K562 (cell line): Measurements from ENCODE around the gene TP53BP1. TPM values are rescaled to one million over a fixed set of nuclear protein-coding genes. Genes with fewer than 3 reads are reported as not detected.

Source experiments
- ATAC-seq: fragments of 200-7000 bp; cut with Tn5 transposase; 3 replicates; pipeline ENCODE4 v1.9.1; 2020; ENCODE audit warnings: moderate library complexity
- BruUV-seq: library from RNA; stranded (reverse); fragments of 400-500 nt; replicated peaks from 2 replicates; lab custom pipeline; 2021; lab: Mats Ljungman, UMichigan
- CTCF ChIA-PET: fragments of 300-600 bp; formaldehyde crosslinking; extraction: SDS; loops from one replicate; lab custom pipeline; 2021; ENCODE audit warnings: low intra/inter-chr PET ratio; lab: Yijun Ruan, JAX
- POLR2A ChIA-PET: fragments of 300-600, 350-650 bp; sonication (Branson Sonifier 250); formaldehyde crosslinking; extraction: SDS; loops from one replicate; lab custom pipeline; 2021; ENCODE audit warnings: antibody characterized with exemption, inconsistent platforms; lab: Yijun Ruan, JAX
- DNase-seq, 4 experiments: peaks; one replicate each; pipeline versions ENCODE4 v3.0.0 to v3.0.0-alpha.2; 2011 to 2018; ENCODE audit warnings: low spot score in 3 of 4, mixed read lengths in 3 of 4; ENCODE audit errors: extremely low read depth in 1 of 4
- FAIRE-seq: peaks from 2 replicates; lab custom pipeline; 2011; peaks lifted over from hg19 to GRCh38; lab: Jason Lieb, UNC
- H2AFZ ChIP-seq: 2 replicates; pipeline ENCODE4 v1.6.0; 2011; ENCODE audit warnings: low read depth, low read length, control low read depth, inconsistent platforms
- H3K27ac ChIP-seq: fragments of 200-600 bp; 3 replicates; pipeline ENCODE4 v1.8.0; 2011; ENCODE audit warnings: low read depth, mild to moderate bottlenecking, control low read depth, inconsistent platforms, low read length, moderate library complexity, mixed read lengths; ENCODE audit errors: extremely low read depth
- H3K27me3 ChIP-seq, 2 experiments: fragments of 300-600 bp in 1 of 2; 2 replicates in 1 of 2; 3 replicates in 1 of 2; pipeline versions ENCODE4 v1.6.0 to v1.8.0; 2011; ENCODE audit warnings: inconsistent platforms in 2 of 2, low read length in 2 of 2, mild to moderate bottlenecking in 1 of 2, mixed read lengths in 1 of 2, moderate library complexity in 1 of 2; ENCODE audit not compliant: control insufficient read depth in 2 of 2, insufficient read depth in 2 of 2
- H3K36me3 ChIP-seq: fragments of 300-600 bp; 3 replicates; pipeline ENCODE4 v1.8.0; 2011; ENCODE audit warnings: mild to moderate bottlenecking, low read length, inconsistent platforms; ENCODE audit not compliant: control insufficient read depth, insufficient read depth
- H3K4me1 ChIP-seq, 2 experiments: fragments of 200-600 bp in 1 of 2; replicated peaks in 1 of 2; 2 replicates in 1 of 2; 3 replicates in 1 of 2; pipeline versions ENCODE4 v1.5.1 to v1.8.0; 2011; ENCODE audit warnings: inconsistent platforms in 2 of 2, low read length in 2 of 2, mild to moderate bottlenecking in 1 of 2, mixed read lengths in 1 of 2, moderate library complexity in 1 of 2; ENCODE audit not compliant: control insufficient read depth in 2 of 2, insufficient read depth in 2 of 2
- H3K4me2 ChIP-seq: 2 replicates; pipeline ENCODE4 v1.6.1; 2011; ENCODE audit warnings: low read length, control low read depth, inconsistent platforms, mixed read lengths; ENCODE audit not compliant: insufficient read depth
- H3K4me3 ChIP-seq: fragments of 200-600 bp; sonication (generic), shearing (Covaris generic); 2 replicates; pipeline ENCODE4 v1.5.1; 2016; ENCODE audit warnings: control low read depth, inconsistent platforms
- H3K79me2 ChIP-seq: fragments of 200-600 bp; 3 replicates; pipeline ENCODE4 v1.8.0; 2011; ENCODE audit warnings: low read length, inconsistent platforms; ENCODE audit not compliant: control insufficient read depth, insufficient read depth
- H3K9ac ChIP-seq, 2 experiments: 2 replicates each; pipeline versions ENCODE4 v1.6.0 to v1.6.1; 2011; ENCODE audit warnings: low read depth in 2 of 2, low read length in 2 of 2, control low read depth in 1 of 2, inconsistent platforms in 1 of 2, mild to moderate bottlenecking in 1 of 2, mixed read lengths in 1 of 2; ENCODE audit not compliant: insufficient read depth in 1 of 2
- H3K9me1 ChIP-seq: one replicate; pipeline ENCODE4 v1.6.0; 2011; ENCODE audit warnings: inconsistent platforms, mild to moderate bottlenecking, low read length, moderate library complexity; ENCODE audit not compliant: control insufficient read depth, insufficient read depth
- H3K9me3 ChIP-seq: replicated peaks from 2 replicates; pipeline ENCODE4 v1.5.1; 2011; ENCODE audit warnings: low read depth, low read length, inconsistent platforms; ENCODE audit not compliant: control insufficient read depth, insufficient read depth
- H4K20me1 ChIP-seq: replicated peaks from 2 replicates; pipeline ENCODE4 v1.6.1; 2011; ENCODE audit warnings: low read length, inconsistent platforms, mixed read lengths; ENCODE audit not compliant: control insufficient read depth, insufficient read depth
- ATF1 ChIP-seq, 2 experiments: fragments of 450-650 bp in 1 of 2; IDR thresholded peaks; 2 replicates each; pipeline ENCODE4 v1.6.1; 2016; ENCODE audit warnings: missing compliant biosample characterization in 1 of 2, missing genetic modification characterization in 1 of 2
- BRD9 ChIP-seq: fragments of 450-650 bp; IDR thresholded peaks from 2 replicates; pipeline ENCODE4 v1.6.1; 2018; ENCODE audit warnings: low read depth; ENCODE audit not compliant: partially characterized antibody
- HNRNPLL ChIP-seq: fragments of 200-400 bp; formaldehyde crosslinking; IDR thresholded peaks from 2 replicates; pipeline ENCODE4 v1.6.1; 2017; ENCODE audit warnings: low read length, low read depth, mild to moderate bottlenecking; ENCODE audit not compliant: poor library complexity, severe bottlenecking
- JUN ChIP-seq, 2 experiments: sonication (generic) in 1 of 2; formaldehyde crosslinking in 1 of 2; IDR thresholded peaks; 2 replicates each; pipeline versions ENCODE4 v1.6.1 to v1.8.0; 2012 to 2022; ENCODE audit warnings: borderline replicate concordance in 2 of 2, mild to moderate bottlenecking in 2 of 2, improper control_type of control experiment in 1 of 2, low read depth in 1 of 2, low read length in 1 of 2, missing genetic modification reagents in 1 of 2
- LARP7 ChIP-seq: fragments of 450-650 bp; IDR thresholded peaks from 2 replicates; pipeline ENCODE4 v1.6.1; 2016
- MITF ChIP-seq: IDR thresholded peaks from 2 replicates; pipeline ENCODE4 v1.6.1; 2014; ENCODE audit warnings: antibody characterized with exemption
- MTF1 ChIP-seq: fragments of 250-450 bp; sonication (Bioruptor Pico); IDR thresholded peaks from 2 replicates; pipeline ENCODE4 v1.9.0; 2021; ENCODE audit warnings: moderate library complexity, mild to moderate bottlenecking, inconsistent platforms, borderline replicate concordance
- RBFOX2 ChIP-seq: fragments of 200-400 bp; formaldehyde crosslinking; IDR thresholded peaks from 2 replicates; pipeline ENCODE4 v1.6.1; 2017; ENCODE audit warnings: low read depth, mild to moderate bottlenecking, low read length, moderate library complexity
- SMARCA4 ChIP-seq: fragments of 450-650 bp; IDR thresholded peaks from 2 replicates; pipeline ENCODE4 v1.6.1; 2016
- THRAP3 ChIP-seq: fragments of 450-650 bp; IDR thresholded peaks from 2 replicates; pipeline ENCODE4 v1.6.1; 2016; ENCODE audit warnings: mild to moderate bottlenecking, inconsistent platforms, borderline replicate concordance
- TOE1 ChIP-seq, 2 experiments: fragments of 450-650 bp in 1 of 2; sonication (generic) in 1 of 2; formaldehyde crosslinking in 1 of 2; IDR thresholded peaks; 2 replicates each; pipeline versions ENCODE4 v1.7.1 to v1.8.0; 2016 to 2022; ENCODE audit warnings: borderline replicate concordance in 2 of 2, mild to moderate bottlenecking in 2 of 2, antibody characterized with exemption in 1 of 2, inconsistent platforms in 1 of 2, low read depth in 1 of 2, missing genetic modification reagents in 1 of 2, moderate library complexity in 1 of 2
- ZZZ3 ChIP-seq: fragments of 450-650 bp; IDR thresholded peaks from 2 replicates; pipeline ENCODE4 v1.6.1; 2016; ENCODE audit warnings: antibody characterized with exemption, mild to moderate bottlenecking, moderate library complexity
- WGBS: fragments of 100-300 bp; shearing (Covaris generic); methylation state at CpG from one replicate; pipeline ENCODE4 v1.1.6; 2016; ENCODE audit warnings: low coverage, mixed read lengths; ENCODE audit not compliant: insufficient coverage; ENCODE audit errors: missing lambda C conversion rate; 5-methylcytosine and 5-hydroxymethylcytosine counted together
- in situ Hi-C: fragments of 300-500 bp; cut with MboI; formaldehyde crosslinking; loops from 4 replicates; pipeline ENCODE4 v1.15.0; 2018; ENCODE audit warnings: inconsistent platforms, mixed read lengths
- intact Hi-C: fragments of 100-400 bp; cut with micrococcal nuclease; formaldehyde crosslinking; loops from 2 replicates; pipeline ENCODE4 v1.14.2; 2022
- polyA plus RNA-seq, 8 experiments: library from polyadenylated mRNA; depleted of rRNA in 4 of 8; stranded (reverse) in 5 of 8; unstranded in 3 of 8; fragments of >200 nt; fragmentation: Nextera tagmentation in 2 of 8; fragmentation: Illumina TruSeq in 1 of 8; extraction: Ambion mirVana in 2 of 8; extraction: Trizol in 1 of 8; gene quantifications; 2 replicates each; pipeline versions ENCODE4 v1.2.1 to v1.2.3, GENCODE V29; 2011 to 2014; ENCODE audit warnings: inconsistent platforms in 1 of 8, missing spikeins in 1 of 8
- total RNA-seq, 7 experiments: library from RNA; depleted of rRNA in 6 of 7; stranded (reverse); fragments of >200 nt in 6 of 7; fragmentation: Illumina TruSeq in 2 of 7; extraction: Trizol in 2 of 7; gene quantifications; 2 replicates each; pipeline versions ENCODE4 v1.2.1 to v1.2.3, GENCODE V29; 2011 to 2021; ENCODE audit warnings: low replicate concordance in 1 of 7
- TF ChIP-seq, protein P1 (sequence below): fragments of 450-650 bp; IDR thresholded peaks from 2 replicates; pipeline ENCODE4 v1.6.1; 2018; ENCODE audit not compliant: partially characterized antibody

TP53BP1 gene
- total and polyA plus RNA-seq, 9 of the 15 experiments (the other 6 are each of a cell fraction or from before 2014, with no cell fraction given), result 5.7 to 63.3 (median 30.9) TPM

GRCh38 chr15:43390723-43391122, 102.2 kb downstream of the TP53BP1 start:
- H3K4me1 ChIP-seq, result no peaks in the 10 kb centered on the region
- no peak overlapping the region for H3K9ac ChIP-seq
- WGBS, result 75% methylated on average over 8 of the region's 8 CpGs
- H3K4me2 ChIP-seq, result no peak overlapping the region
- H3K27me3 ChIP-seq, result no peaks in the 10 kb centered on the region
- ChIA-PET CTCF (no interaction called here), POLR2A (interaction anchor here (1.0 to 1.3 kb wide), 3 partner anchors 8 to 15 kb away, joined by 3 to 8 read pairs (median 3); no protein-coding TSS in a partner anchor)
- peaks cover 66% of the 10 kb centered on the region for H3K36me3 ChIP-seq
- DNase-seq, result peak in 1 of 4 experiments; percentile 36
- H3K9me3 ChIP-seq, result no peaks in the 10 kb centered on the region
- no peak overlapping the region for H3K4me3 ChIP-seq
- intact Hi-C loops (no loop called here), in situ Hi-C loops (no loop called here)
- H4K20me1 ChIP-seq, result no peaks in the 10 kb centered on the region
- BruUV-seq, result no TSS peak
- no peak overlapping the region for H3K27ac ChIP-seq
- no peak overlapping the region for H2AFZ ChIP-seq
- FAIRE-seq, result peak; percentile 87
- H3K9me1 ChIP-seq, result no peaks in the 10 kb centered on the region
- H3K79me2 ChIP-seq, result no peaks in the 10 kb centered on the region
- ATAC-seq, result peak; percentile 70
- TF ChIP-seq SMARCA4 (peak; percentile 67; the same call in 1 of the 2 replicates), RBFOX2 (no peak), LARP7 (no peak), ATF1 (CRISPR knock-in tag; IDR thresholded peaks at IDR 0.05) (no peak), ATF1 (tag; IDR thresholded peaks at IDR 0.05) (peak; percentile 14; the same call in 1 of the 2 replicates), HNRNPLL (no peak), TOE1 (IDR thresholded peaks at IDR 0.05; ENCODE audit: borderline replicate concordance) (no peak), TOE1 (CRISPR knock-in tag; IDR thresholded peaks at IDR 0.05; ENCODE audit: borderline replicate concordance, low read depth) (no peak), MTF1 (CRISPR knock-in tag) (no peak), BRD9 (no peak), THRAP3 (no peak), ZZZ3 (no peak), MITF (no peak), JUN (IDR thresholded peaks at IDR 0.05; ENCODE audit: borderline replicate concordance, low read depth, low read length) (peak; percentile 58; the same call in 1 of the 2 replicates), JUN (CRISPR knock-in tag; IDR thresholded peaks at IDR 0.05; ENCODE audit: borderline replicate concordance) (no peak)
- TF ChIP-seq, protein P1, sequence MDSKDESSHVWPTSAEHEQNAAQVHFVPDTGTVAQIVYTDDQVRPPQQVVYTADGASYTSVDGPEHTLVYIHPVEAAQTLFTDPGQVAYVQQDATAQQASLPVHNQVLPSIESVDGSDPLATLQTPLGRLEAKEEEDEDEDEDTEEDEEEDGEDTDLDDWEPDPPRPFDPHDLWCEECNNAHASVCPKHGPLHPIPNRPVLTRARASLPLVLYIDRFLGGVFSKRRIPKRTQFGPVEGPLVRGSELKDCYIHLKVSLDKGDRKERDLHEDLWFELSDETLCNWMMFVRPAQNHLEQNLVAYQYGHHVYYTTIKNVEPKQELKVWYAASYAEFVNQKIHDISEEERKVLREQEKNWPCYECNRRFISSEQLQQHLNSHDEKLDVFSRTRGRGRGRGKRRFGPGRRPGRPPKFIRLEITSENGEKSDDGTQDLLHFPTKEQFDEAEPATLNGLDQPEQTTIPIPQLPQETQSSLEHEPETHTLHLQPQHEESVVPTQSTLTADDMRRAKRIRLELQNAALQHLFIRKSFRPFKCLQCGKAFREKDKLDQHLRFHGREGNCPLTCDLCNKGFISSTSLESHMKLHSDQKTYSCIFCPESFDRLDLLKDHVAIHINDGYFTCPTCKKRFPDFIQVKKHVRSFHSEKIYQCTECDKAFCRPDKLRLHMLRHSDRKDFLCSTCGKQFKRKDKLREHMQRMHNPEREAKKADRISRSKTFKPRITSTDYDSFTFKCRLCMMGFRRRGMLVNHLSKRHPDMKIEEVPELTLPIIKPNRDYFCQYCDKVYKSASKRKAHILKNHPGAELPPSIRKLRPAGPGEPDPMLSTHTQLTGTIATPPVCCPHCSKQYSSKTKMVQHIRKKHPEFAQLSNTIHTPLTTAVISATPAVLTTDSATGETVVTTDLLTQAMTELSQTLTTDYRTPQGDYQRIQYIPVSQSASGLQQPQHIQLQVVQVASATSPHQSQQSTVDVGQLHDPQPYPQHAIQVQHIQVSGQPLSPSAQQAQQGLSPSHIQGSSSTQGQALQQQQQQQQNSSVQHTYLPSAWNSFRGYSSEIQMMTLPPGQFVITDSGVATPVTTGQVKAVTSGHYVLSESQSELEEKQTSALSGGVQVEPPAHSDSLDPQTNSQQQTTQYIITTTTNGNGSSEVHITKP, result peak; percentile 66
